Gastroesophageal sphincter (tissue), 4 donors: ENCODE measurements around the gene RALGPS1. TPM values are rescaled to one million over a fixed set of nuclear protein-coding genes. Genes with fewer than 3 reads are reported as not detected.
A peak's percentile ranks its signal among the peaks of the same experiment; 100 is the strongest.

ENCODE experiments used
- ATAC-seq: fragments of 150-250 bp; one replicate; pipeline ENCODE4 v1.9.1; 2016; ENCODE audit warnings: mild to moderate bottlenecking, moderate library complexity
- H3K27ac ChIP-seq, 4 donors: fragments of 200-600 bp; sonication (generic) in 3 of 4; 1 replicate in 3 of 4; 2 replicates in 1 of 4; pipeline ENCODE4 v1.5.1; 2016 to 2019
- H3K27me3 ChIP-seq: fragments of 200-600 bp; sonication (generic); one replicate; pipeline ENCODE4 v1.5.1; 2019
- H3K36me3 ChIP-seq, 2 donors: fragments of 200-600 bp; sonication (generic); one replicate each; pipeline ENCODE4 v1.5.1; 2019; ENCODE audit warnings: control low read depth in 1 of 2
- H3K4me1 ChIP-seq, 3 donors: fragments of 200-600 bp; sonication (generic); 1 replicate in 2 of 3; 2 replicates in 1 of 3; pipeline ENCODE4 v1.5.1; 2016 to 2019; ENCODE audit warnings: control low read depth in 2 of 3
- H3K4me3 ChIP-seq, 2 donors: fragments of 200-600 bp; sonication (generic); one replicate each; pipeline ENCODE4 v1.5.1; 2019; ENCODE audit warnings: mild to moderate bottlenecking in 1 of 2, moderate library complexity in 1 of 2
- H3K9me3 ChIP-seq, 3 donors: fragments of 200-600 bp; sonication (generic); one replicate each; pipeline ENCODE4 v1.5.1; 2017 to 2019; ENCODE audit warnings: control low read depth in 2 of 3
- EP300 ChIP-seq: sonication (generic); formaldehyde crosslinking; IDR thresholded peaks from one replicate; pipeline ENCODE4 v1.6.1; 2017; ENCODE audit warnings: antibody characterized with exemption, mild to moderate bottlenecking
- POLR2A ChIP-seq, 2 donors: fragments of 450-650 bp; IDR thresholded peaks; one replicate each; pipeline ENCODE4 v1.6.1; 2017; ENCODE audit warnings: antibody characterized with exemption in 2 of 2, mild to moderate bottlenecking in 2 of 2, moderate library complexity in 1 of 2
- POLR2AphosphoS5 ChIP-seq: sonication (generic); formaldehyde crosslinking; IDR thresholded peaks from one replicate; pipeline ENCODE4 v1.6.1; 2017; ENCODE audit warnings: antibody characterized with exemption
- WGBS, 2 donors: methylation state at CpG; one replicate each; pipeline ENCODE4 v1.1.5; 2018; ENCODE audit warnings: low coverage in 1 of 2; 5-methylcytosine and 5-hydroxymethylcytosine counted together
- total RNA-seq, 4 donors: library from RNA; depleted of rRNA; stranded (reverse); fragments of >200 nt; gene quantifications; one replicate each; pipeline ENCODE4 v1.1.0, GENCODE V29; 2016
- TF ChIP-seq, protein P1 (sequence below), 4 experiments: fragments of 200-600 bp in 2 of 4; fragments of 450-650 bp in 2 of 4; sonication (generic) in 1 of 4; IDR thresholded peaks; one replicate each; pipeline ENCODE4 v1.5.1; 2017 to 2019; ENCODE audit warnings: antibody characterized with exemption in 4 of 4, mild to moderate bottlenecking in 2 of 4, moderate library complexity in 2 of 4

Gene RALGPS1
- total RNA-seq, 4 donors from 2014 or later: 5.9 to 17.4 (median 11.3) TPM

GRCh38 chr9:126989847-126990842, 75.6 kb downstream of the RALGPS1 start:
- TF ChIP-seq, protein P1, sequence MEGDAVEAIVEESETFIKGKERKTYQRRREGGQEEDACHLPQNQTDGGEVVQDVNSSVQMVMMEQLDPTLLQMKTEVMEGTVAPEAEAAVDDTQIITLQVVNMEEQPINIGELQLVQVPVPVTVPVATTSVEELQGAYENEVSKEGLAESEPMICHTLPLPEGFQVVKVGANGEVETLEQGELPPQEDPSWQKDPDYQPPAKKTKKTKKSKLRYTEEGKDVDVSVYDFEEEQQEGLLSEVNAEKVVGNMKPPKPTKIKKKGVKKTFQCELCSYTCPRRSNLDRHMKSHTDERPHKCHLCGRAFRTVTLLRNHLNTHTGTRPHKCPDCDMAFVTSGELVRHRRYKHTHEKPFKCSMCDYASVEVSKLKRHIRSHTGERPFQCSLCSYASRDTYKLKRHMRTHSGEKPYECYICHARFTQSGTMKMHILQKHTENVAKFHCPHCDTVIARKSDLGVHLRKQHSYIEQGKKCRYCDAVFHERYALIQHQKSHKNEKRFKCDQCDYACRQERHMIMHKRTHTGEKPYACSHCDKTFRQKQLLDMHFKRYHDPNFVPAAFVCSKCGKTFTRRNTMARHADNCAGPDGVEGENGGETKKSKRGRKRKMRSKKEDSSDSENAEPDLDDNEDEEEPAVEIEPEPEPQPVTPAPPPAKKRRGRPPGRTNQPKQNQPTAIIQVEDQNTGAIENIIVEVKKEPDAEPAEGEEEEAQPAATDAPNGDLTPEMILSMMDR (IDR thresholded peaks at IDR 0.05): no peak
- peak; percentile 63 for TF ChIP-seq POLR2AphosphoS5
- TF ChIP-seq POLR2A (IDR thresholded peaks at IDR 0.05): no peak
- TF ChIP-seq EP300: no peak

DNA sequence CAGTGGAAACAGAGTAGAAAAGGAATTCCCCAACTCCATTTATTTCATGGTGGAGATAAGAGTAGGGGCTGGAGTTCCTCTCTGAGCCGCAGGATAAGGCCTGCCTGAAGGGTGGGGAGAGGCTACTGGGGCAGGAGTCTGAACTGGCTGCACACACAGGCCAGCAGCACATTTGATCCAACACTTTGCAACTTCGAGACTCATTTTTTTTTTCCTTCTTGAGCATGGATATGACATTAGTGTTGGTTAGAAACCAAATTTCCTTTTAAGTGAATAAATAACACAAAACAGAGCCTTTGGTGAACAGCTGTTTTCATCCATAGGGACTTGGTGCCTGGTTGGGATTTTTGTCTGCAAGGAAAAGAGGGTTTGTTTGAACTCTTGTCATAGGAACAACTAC, 76.6 kb downstream of the RALGPS1 start:
- ATAC-seq: peak; percentile 54
- H3K9me3 ChIP-seq: peaks cover 0 to 7% (median 0%) of the 10 kb centered on the region in 3 donors
- H3K36me3 ChIP-seq: no peaks in the 10 kb centered on the region
- no peaks in the 10 kb centered on the region for H3K27me3 ChIP-seq
- TF ChIP-seq, protein P1 (IDR thresholded peaks at IDR 0.05): no peak
- TF ChIP-seq EP300 (no peak), POLR2AphosphoS5 (no peak), POLR2A (IDR thresholded peaks at IDR 0.05) (no peak)
- H3K4me1 ChIP-seq: peaks cover 0 to 37% (median 2%) of the 10 kb centered on the region in 3 donors
- WGBS, 2 donors: 32 to 64% methylated on average over 2 of the region's 2 CpGs
- H3K4me3 ChIP-seq: no peak overlapping the region
- peak overlapping the region in 3 of 4 donors; percentile 45 to 63 (median 63) for H3K27ac ChIP-seq

More at GRCh38 chr9:126989847-126990842, 75.6 kb downstream of the RALGPS1 start:
- WGBS, 2 donors: 44 to 62% methylated on average over 10 to 14 of the region's 19 CpGs
- peak overlapping the region in 3 of 4 donors; percentile 45 to 63 (median 62) for H3K27ac ChIP-seq
- H3K27me3 ChIP-seq: no peaks in the 10 kb centered on the region
- H3K4me3 ChIP-seq: no peak overlapping the region
- peak; percentile 84 for ATAC-seq
- H3K9me3 ChIP-seq: peaks cover 0 to 7% (median 0%) of the 10 kb centered on the region in 3 donors
- peaks cover 0 to 47% (median 3%) of the 10 kb centered on the region in 3 donors for H3K4me1 ChIP-seq
- H3K36me3 ChIP-seq: no peaks in the 10 kb centered on the region

- Histone ChIP-seq H3K27me3 (no peaks in the 10 kb centered on the region), H3K4me3 (no peak overlapping the region), H3K36me3 (no peaks in the 10 kb centered on the region), H3K9me3 (peaks cover 0 to 7% (median 0%) of the 10 kb centered on the region in 3 donors), H3K4me1 (peaks cover 0 to 32% (median 2%) of the 10 kb centered on the region in 3 donors), H3K27ac (no peak overlapping the region)
- ATAC-seq: no peak
- TF ChIP-seq POLR2AphosphoS5: no peak
These were observed 77.8 kb downstream of the RALGPS1 start for GRCh38 chr9:126992427-126992826.

DNA sequence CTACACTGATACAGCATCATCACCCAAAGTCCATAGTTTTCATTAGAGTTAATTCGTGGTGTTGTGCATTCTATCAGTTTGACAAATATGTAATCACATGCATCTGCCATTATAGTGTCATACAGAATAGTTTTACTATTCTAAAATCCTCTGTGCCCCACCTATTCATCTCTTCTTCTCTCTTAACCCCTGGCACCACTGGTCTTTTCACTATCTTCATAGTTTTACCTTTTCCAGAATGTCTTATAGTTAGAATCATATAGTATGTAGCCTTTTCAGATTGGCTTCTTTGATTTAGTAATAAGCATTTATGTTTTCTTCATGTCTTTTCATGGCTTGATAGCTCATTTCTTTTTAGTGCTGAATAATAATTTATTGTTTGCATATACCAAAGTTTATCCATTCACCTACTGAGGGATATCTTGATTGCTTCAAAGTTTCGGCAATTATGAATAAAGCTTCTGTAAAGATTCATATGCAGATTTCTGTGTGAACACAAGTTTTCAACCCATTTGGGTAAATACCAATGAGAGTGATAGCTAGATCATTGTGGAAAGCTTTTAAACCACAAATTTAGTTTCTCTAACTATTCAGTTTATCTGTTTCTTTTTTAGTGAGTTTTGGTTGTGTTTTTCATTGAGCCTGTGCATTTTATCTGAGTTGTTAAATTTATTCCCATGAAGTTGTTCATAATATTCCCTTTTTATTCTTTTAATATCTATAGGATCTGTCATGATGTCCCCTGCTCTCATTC, 84.9 kb downstream of the RALGPS1 start:
- H3K27ac ChIP-seq: no peak overlapping the region
- 75 to 95% methylated on average over 2 of the region's 2 CpGs for WGBS, 2 donors
- H3K4me1 ChIP-seq: no peaks in the 10 kb centered on the region
- H3K36me3 ChIP-seq: no peaks in the 10 kb centered on the region
- no peaks in the 10 kb centered on the region for H3K9me3 ChIP-seq
- no peak overlapping the region for H3K4me3 ChIP-seq
- H3K27me3 ChIP-seq: no peaks in the 10 kb centered on the region
- no peak for TF ChIP-seq EP300
- no peak for ATAC-seq

DNA sequence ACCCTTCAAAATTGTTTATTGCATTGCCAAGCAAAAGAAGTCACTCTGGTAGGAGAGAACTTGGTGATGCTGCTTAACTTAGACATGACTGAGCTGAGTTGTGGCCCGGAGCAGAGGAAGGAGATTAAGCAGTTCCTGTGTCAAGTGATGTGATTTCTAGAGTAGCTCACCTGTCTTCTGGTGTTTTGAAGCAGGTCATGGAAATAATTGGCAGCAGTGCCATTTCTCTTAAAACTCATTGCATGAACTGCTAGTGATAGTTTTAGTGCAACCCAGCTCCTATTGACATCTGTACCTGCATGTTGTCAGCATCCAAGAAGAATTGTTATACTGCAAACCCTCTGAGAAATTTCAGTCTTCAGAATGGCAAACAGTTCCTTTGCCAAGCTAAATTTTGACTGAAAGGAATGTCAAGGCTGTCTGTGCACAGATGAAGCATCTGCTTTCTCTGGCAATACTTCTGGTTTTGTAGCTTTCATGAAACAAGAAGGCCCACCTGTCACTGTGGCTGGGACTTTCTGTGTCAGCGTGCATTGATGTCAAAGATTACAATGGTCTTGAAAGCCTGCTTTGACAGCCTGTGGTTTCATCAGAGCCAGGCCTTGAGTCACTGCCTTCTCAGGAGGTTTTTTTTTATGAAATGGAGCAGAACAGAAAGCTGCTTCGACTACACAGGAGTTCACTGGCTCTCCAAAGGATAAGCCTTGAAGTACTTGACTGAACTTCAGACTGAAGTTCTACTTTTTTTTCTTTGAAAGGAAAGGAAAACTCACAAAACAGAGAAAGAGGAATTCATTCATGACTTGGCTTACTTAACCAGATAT, 90.6 kb downstream of the RALGPS1 start:
- Histone ChIP-seq H3K27ac (no peak overlapping the region), H3K36me3 (no peaks in the 10 kb centered on the region), H3K4me3 (no peak overlapping the region), H3K9me3 (no peaks in the 10 kb centered on the region), H3K4me1 (peaks cover 0 to 9% (median 0%) of the 10 kb centered on the region in 3 donors), H3K27me3 (no peaks in the 10 kb centered on the region)
- WGBS, 2 donors: 52 to 58% methylated on average over 2 to 3 of the region's 3 CpGs
- ATAC-seq: peak; percentile 39
- TF ChIP-seq, protein P1 (IDR thresholded peaks at IDR 0.05): no peak
- TF ChIP-seq POLR2AphosphoS5: no peak
- TF ChIP-seq EP300: no peak
- no peak for TF ChIP-seq POLR2A (IDR thresholded peaks at IDR 0.05)
